GM19023 (cell line): Measurements from ENCODE around the gene RREB1.
A peak's percentile ranks its signal among the peaks of the same experiment; 100 is the strongest.

Experiments used
- ATAC-seq: cut with Tn5 transposase; IDR thresholded peaks from one replicate; pipeline ENCODE4 v1.9.1; 2021; ENCODE audit warnings: mild to moderate bottlenecking, moderate library complexity; ENCODE audit not compliant: unreplicated experiment

The RREB1 gene

DNA sequence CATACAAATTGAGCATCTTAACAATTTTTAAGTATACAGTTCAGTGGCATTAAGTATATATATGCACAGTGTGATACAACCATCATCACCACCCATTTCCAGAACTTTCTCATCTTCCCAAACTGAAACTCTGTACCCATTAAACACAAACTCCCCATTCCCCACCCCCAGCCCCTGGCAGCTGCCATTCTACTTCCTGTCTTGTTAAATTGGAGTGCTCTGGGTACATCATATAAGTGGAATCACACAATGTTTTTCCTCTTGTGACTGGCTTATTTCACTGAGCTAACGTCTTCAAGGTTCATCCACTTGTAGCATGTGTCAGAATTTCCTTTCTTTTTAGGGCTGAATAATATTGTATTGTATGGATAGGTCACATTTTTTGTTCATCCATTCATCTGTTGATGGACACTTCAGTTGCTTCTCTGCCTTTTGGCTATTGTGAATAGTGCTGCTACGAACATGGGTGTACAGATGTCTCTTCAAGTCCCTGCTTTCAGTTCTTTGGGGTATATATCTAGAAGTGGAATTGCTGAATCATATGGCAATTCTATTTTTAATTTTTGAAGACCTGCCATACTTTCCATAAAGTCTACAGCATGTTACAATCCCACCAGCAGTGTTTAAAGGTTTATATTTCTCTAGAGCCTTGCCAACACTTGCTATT is 19.6 kb upstream of the RREB1 start:
- no peak for ATAC-seq

DNA sequence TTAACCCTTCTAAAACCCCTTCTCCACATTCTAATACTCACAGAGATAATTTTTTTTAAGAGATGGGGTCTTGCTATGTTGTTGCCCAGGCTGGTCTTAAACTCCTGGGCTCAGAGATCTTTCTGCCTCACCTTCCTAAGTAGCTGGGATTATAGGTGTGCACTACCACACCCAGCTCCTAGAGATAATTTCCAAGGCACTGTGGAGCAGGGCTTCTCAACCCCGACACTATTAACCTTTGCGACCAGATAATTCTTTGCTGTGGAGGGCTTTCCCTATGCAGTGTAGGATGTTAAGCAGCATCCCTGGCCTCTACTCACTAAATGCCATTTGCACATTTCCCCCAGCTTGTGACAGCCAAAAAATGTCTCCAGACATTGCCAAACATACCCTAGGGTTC is 8.8 kb upstream of the RREB1 start:
- no peak for ATAC-seq

DNA sequence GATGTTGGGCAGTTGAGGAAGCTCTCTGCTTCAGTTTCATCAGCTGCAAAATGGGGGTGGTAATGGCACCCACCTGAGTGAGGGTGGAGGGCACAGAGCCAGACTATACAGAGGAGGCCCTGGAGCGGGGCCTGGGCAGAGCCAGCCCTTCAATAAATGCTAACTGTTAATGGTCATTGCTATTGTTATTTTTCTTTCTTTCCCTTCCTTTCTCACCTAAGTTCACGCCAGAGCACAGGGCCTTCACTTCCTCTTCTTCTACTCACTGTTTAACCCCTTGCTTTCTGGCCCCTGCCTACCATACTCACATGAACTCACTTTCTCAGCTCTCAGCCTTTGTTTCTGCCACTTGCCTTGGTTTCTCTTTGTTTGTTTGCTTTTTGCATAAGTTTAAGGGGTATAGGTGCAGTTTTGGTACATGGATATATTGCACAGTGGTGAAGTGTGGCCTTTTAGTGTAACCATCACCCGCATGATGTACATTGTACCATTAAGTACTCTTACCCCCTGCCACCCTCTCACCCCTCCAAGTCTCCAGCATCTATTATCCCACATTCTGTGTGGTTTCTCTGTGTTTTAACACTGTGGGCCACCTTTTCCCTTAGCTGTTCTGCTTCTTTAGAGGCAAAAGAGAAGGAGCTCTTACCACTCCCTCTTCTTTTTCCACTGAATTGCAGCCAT is 7.5 kb upstream of the RREB1 start:
- no peak for ATAC-seq

DNA sequence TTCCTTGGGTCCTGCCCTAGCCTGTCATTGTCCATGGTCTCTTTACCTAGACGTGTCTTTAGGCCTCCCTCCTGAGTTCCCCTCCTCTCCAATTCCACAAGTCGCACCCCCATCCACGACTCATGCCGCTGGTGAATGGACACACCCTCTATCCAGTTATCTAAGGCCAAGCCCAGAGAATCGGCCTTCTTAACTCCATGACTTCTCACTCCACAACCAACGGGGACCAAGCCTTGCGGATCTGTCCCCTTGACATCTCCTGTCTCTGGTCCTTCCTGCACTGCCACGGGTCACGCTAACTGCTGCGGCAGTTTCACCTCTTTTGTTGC is 7.0 kb upstream of the RREB1 start:
- no peak for ATAC-seq

DNA sequence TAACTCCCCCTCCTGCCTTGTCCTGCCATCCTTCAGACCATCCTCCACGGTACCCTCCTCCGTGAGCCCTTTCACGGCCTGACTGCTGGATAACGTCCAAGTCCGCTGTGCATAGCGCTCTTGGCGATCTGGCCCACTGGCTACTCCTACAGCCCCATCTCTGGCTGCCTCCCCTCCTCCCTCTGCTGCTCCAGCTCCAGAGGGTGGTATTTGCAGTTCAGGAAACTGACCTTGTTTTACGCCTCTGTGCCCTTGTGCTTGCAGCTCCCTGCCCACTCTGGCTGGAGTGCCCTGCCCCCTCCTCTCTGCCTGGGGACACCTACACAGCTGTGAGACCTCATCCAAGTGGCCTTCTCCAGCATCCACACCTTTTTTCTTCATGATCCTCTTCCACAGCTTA is 6.5 kb upstream of the RREB1 start:
- ATAC-seq = no peak

DNA sequence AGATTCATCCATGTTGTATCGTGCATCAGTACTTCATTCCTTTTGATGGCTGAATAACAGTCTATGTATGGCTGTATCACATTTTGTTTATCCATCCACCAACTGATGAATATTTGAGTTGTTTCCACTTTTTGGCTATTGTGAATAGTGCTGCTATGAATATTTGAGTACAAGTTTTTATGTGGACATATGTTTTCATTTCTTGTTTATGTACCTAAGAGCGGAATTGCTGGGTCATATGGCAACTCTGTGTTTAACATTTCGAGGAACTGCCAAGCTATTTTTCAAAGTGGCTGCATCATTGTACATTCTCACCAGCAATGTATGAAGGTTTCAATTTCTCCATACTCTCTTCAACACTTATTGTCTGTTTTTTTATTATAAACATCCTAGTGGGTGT is 3.0 kb upstream of the RREB1 start:
- ATAC-seq = no peak

DNA sequence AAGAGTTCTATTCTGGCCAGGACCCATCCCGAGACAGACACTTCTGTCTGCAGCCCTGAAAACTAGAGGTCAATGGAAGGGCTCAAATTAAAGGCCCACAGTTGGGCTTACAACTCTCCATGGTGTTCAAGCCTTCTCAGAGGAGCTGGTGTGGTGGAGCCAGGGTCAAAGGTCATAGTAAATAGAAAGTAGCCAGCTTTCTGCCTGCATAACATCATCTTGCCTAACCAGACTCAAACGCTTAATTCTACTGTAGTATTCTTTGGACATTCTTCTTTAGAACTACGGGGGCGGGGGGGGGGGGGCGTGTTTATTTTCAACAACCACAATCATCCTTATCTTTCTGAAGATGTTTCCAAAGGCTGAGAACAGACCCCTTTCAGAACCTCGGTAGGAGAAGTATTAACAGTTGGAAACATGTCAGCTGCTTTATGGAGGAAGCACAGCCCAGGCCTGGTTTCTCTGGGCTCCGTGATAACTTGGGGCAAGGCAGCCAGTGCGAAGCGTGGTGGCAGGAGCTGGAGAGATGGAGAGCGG is 1.5 kb upstream of the RREB1 start:
- ATAC-seq = no peak

DNA sequence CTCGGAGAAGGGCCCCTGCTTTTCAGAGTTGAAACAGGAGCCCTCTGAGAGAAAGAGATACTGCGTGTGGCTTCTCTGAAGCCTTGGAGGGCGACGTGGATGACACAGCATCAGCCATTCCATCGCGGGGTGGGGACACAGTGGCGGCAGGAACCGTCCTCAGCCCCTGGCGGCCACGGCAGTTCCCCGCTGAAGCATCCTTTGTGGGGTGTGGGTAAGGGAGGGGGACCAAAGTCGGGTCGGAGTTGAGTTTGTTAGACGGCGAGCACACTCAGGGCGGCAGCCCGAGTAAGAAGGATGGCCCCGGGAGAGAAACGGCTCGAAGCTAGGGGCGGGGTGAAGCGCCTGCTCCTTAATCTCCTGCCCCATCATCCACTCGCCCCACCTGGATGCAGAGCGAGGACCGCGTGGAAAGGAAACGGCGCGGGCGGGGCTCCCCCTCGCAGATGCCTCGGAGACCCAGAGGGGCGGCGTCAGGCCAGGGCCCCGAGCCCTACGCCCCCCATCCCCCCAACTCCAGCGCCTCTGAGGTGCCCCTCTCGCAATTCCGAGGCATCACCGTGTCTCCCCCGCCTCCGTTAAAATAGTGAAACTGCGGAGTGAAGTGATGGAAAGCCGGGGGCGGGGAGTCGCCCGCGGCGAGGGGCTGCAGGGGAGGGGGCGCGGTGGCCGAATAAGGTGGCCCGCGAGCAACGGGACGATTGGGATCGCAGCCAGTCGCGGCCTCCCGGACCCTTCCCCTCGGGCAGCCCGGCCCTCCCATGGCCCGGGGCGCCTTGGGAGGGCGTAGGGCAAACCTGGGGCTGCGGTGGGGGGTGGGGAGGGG is 796 bp upstream of the RREB1 start:
- peak; percentile 46 for ATAC-seq

DNA sequence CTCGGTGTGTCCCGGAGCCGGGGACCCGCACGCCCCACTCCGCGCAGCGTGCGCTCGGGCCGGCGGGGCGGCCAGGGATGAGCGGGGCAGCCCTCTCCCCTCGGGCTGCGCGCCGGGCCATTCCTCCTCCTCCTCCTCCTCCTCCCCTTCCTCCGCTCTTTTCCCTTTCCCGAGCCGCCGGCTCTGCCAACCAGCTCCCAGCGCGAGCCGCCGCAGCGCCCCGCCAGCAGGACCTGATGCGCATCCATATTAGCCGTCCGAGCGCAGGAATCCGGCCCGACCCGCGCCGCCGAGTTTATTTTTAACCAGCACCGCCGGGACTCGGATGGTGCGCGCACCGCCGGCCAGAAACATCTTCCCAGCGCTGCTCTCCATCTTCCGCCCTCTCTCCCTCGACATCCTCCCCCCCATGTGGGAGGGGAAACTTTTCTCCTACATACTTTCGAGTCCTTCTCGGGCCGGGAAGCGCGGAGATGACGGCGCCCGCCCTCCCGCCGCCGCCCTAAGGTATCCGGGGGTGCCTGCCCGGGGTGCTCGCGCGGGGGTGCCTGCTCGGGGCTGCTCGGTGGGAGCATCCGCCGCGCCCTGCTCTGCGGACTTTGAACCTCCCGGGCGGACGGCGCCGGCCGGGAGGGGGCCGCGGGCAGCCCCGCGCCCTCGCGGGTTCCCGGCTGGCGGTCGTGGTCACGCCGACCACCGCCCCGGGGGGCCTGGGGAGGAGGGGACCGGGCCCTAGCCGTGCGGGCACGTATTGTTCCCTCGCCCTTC is 619 bp downstream of the RREB1 start:
- peak; percentile 9 for ATAC-seq

DNA sequence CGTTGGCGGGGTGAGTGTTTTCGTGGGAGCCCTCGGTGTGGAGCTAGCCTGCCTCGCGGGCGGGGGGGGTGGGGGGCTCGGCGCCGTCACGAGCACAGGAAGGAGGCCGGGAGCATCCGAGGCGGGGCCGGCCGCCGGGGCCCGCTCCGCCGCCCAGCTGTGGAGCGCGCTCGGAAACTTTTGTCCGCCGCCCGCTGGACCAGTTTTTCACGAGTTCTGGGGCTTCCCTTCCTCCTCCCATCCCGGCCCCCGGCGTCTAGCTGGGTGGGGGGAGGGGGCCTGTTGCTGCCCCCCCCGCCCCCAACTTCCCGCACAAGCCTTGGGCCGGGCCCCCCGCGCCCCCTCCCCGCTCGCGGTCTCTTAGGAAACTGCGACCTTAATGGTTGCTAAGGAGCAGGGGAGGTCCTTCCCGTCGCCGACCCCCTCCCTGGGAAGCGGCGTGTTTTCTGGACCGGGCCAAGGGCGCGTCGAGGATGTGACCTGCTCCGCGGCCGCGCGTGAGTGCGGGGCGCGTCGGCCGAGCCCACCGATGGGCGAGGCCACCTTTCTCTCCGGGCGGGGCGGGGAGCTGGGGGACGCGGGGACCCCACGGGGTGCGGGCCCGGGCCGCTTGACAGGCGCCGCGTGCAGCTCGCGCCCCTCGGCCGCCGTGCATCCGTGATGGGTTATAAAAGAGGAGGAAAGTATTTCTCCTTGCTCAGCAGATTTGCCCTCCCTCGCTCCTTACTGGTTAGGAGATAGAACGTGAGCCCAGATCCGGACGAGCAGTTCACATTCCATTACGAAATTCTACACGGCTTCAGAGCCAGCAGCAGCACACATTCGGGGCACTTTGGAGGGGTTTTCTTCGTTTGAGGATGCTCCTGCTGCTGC is 1.4 kb downstream of the RREB1 start:
- no peak for ATAC-seq

DNA sequence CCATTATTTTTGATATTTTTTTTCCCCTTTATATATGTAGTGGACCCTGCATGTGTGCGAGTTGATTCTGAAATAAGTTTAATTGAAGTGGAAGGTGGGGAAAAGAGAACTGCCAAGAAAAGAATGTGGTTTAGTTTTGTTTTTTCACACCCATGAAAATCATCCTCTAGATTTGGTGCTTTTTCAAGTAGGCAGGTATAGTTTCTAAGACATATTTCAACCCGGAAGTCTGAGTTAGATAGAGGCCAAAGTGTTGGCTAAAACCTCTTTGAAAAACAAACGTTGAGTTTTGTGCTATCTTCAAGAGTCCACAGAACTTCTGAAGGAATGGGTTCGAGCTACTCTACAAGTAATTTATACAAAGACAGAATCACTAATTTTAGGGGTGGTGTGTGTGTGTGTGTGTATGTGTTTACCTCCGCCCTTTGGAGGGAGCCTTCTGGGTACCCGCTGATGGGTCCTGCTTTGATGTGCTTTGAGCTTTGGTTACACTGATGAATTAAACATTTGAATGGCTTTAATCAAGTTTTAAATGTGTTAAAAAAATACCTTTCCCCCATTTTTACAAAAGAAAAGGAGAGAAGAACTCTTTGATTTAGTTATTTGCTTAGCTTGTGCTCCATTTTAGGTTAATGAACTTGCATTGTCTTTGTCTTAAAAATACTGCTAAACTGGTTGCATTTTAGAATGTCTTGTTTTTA is 2.5 kb downstream of the RREB1 start:
- ATAC-seq = no peak

DNA sequence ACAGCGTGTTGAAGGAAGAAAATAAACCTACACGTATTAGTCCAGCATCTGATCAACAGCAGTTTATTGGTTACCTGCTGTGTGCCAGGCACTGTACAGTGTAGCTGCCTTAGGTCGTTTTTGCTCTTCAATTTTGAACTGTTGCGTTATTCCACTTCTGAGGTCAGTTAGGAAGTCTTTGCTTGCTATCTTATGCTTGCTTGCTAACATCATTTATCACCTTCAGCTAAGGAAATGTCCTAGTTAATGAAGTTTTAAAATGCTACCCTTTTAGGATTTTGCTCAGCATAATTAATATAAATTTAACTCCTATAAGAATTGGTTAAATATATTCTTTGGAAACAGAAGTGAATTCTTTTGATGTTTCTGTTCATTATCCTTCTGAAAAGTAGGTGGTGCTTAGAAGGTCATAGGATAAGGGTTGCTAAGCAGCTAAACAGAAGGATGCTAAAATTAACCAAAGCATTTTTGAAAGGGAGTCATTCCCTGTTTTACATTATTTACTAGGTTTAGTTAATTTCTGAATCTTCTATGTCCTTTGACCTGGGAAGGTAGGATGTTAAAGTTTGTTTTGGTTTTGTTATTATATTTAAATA is 3.4 kb downstream of the RREB1 start:
- ATAC-seq = no peak

DNA sequence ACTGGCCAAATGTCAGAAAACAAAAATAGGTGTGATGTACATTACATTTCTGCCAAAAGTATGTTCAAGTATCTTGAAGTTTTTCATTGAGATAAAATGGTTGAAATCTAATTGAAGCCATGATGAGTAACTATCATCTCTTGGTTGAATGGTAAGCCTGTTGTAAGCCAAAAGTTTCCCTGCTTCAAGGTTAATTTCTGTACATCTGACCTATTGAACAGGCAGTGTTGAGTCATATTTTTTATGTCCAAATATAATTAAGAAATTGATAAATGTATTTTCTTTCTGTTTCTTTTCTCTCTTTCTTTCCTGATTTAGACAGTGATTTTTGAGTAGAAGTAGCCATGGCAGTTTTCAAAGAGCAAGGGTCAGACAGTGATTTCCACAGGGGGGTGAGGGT is 4.4 kb downstream of the RREB1 start:
- ATAC-seq = no peak

DNA sequence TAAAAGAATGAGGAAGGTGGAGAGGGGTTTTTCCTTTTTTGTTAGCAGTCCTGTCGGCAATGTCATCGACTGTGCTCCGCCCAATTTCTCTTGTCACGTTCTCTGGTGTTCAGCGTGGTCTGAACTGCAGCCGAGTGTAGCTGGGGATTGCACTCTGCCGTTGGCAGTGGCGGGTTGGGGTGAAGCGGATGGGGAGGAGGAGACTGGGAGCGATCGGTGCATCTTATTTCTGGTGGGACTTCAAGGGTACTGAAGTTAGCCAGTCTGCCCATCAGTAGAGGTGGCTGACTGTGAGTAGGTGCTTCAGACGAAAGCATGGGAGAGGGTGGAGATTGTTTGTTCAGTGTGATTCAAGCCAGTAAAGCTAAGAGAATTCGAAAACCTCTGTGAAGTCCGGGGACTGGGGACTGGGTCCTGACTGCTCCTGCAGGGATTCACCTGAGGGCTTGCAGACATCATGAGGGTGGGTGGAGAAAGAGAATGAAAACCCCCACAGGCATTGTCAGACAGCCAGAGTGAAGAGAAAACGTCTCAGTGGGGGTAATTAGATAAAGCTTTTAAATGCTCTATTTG is 5.1 kb downstream of the RREB1 start:
- peak; percentile 36 for ATAC-seq

DNA sequence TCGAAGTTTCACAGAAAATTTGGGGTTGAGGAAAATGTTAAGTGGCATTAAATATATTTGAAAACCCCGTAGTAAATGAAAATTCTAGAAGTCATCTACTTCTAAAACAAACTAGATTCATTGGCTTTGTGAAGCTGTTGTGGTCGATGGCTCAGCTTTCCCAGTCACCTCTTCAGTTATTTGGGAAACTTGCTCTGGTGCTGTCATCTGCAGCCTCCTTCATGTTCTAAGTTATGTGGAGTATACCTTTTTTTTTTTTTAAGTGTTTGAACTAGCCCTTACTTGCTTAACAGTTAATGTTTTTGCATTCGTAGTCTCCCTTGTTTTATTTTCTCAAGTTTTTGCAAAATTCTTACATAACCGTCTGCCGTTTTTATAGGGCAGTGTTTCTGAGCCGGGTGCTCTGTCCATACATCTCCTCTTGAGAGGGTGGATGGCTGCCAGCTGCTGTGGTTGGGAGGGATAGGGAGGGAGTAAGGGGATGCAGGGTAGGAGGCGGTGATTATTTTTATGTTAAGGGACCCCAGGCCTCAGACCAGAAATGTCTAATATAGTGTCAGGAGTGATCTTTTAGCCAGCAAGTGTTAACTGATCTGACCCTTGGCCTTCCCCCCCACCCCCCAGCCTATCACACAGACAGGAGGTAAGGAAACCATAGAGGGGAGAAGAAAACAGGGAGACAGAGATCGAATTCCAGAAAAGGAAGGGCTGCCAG is 7.1 kb downstream of the RREB1 start:
- no peak for ATAC-seq

DNA sequence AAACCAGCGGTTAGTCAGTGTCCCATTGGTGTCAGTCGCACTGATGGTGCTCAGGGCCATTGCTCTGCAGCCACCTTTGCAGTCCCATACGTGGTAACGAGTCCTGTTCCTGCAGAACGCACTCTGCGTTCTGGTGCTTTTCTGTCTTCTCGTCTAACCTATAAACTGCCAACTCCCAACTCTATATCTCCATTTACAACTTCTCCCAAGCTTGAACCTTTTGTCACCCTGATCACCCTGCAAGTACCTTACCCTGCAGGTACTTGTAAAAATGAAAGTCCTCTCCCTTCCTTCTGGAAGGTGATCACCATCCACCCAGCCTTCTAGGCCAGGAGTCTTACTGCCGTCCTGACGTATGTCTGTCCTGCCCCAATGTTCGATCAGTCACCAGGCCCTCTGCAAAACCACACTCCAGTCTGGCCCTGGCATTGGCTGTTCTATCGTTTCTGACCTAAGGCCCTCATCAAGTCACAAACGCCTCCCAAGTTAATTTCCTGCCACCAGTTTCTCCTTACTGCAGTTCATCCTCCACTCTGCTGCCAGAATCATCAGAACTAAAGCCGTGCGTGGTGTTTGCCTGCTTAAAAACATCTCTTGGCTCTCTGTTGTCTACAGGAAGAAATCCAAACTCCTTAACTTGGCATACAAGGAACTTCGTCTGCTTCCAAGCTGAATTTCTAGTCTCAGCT is 7.9 kb downstream of the RREB1 start:
- ATAC-seq = no peak

DNA sequence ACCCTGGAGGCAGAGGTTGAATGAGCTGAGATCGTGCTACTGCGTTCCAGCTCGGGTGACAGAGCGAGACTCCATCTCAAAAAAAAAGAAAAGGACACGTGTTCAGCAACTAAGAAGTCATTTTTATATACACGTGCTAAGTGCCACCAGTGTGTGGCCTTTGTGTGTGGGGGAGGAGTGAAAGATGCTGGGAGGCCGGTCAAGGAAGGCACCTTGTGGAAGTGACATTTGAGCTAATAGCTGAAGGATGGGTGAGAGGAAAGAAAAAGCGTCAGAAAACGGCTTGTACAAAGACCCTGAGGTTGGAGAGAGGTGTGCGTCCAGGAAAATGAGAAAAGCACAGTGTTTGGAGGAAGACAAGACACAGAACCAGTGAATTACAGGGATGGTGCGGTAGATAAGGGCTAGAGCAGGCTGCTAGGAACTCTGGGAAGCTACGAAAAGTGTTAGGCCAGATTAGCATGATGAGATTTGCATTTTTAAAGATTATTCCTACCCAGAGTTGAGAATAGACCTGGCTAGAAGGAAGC is 11.6 kb downstream of the RREB1 start:
- ATAC-seq = no peak
